ENCODE measurements around the gene DUSP22. TPM values are rescaled to one million over a fixed set of nuclear protein-coding genes. Genes with fewer than 3 reads are reported as not detected.
"Not testable (repeated sequence)": the region's sequence is repeated elsewhere in the genome, so short reads cannot be mapped to it uniquely, and the experiment has no call there.

DUSP22 gene, protein sequence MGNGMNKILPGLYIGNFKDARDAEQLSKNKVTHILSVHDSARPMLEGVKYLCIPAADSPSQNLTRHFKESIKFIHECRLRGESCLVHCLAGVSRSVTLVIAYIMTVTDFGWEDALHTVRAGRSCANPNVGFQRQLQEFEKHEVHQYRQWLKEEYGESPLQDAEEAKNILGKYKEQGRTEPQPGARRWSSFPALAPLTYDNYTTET
- 27.0 TPM for polyA plus RNA-seq (2013, experiment 1 of 2)
- polyA plus RNA-seq (2013, experiment 2 of 2) = 27.3 TPM

DNA sequence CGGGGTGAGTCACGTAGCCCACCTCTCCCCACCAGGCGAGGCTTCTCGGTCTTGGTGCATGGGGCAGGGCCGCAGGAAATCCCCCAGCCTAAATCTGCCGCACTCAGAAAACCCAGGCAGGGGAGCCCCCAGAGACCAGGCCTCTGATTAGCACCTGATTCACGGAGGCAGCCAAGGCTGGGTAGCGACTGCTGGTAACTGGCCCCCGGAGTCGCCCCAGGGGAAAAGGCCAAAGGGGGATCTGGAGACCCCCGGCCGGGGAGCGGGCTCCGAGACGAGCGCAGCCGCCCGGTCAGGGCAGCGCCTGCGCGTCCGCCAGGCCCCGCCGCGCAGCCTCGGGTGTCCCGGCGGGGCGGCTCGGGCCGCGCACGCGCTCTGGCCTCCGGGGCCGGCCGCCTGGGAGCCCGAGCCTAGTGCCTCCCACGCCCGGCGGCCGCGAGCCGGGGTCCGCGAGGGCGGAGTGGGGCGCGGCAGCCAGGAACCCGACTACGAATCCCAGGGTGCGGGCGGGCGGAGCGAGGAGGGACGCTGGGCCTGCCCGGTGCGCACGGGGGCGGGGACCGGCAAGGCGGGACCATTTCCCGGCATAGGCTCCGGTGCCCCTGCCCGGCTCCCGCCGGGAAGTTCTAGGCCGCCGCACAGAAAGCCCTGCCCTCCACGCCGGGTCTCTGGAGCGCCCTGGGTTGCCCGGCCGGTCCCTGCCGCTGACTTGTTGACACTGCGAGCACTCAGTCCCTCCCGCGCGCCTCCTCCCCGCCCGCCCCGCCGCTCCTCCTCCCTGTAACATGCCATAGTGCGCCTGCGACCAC lies at the start of gene DUSP22:
Gene DUSP22, plus strand, starts transcription at position 791 of the 809 bp plus-strand sequence. CDS start 53 bp downstream, outside the sequence.
- Histone ChIP-seq H3K79me1 (replicated peaks; ENCODE audit: low read length, poor library complexity, severe bottlenecking) (peaks cover 8% of the 10 kb centered on the region), H2BK5ac (ENCODE audit: low read depth, low read length, poor library complexity, severe bottlenecking) (peak within 1 kb of the TSS; percentile 50), H3K4me1 (ENCODE audit: control insufficient read depth, insufficient read depth, low read depth, low read length) (peaks cover 5% of the 10 kb centered on the region), H2BK12ac (ENCODE audit: low read length in 2 of 2) (peak within 1 kb of the TSS in 1 of 2 experiments; percentile 67), H3K4me3 (ENCODE audit: insufficient read depth in 1 of 2, low read depth in 1 of 2, low read length in 2 of 2) (peak within 1 kb of the TSS; percentile 84 to 86), H3K23ac (ENCODE audit: low read length in 2 of 2) (peak within 1 kb of the TSS in 1 of 2 experiments; percentile 36), H3K9me3 (ENCODE audit: control insufficient read depth, low read length) (no peaks in the 10 kb centered on the region), H3K9ac (ENCODE audit: low read length) (peak within 1 kb of the TSS; percentile 93), H2BK15ac (ENCODE audit: low read depth, poor library complexity, severe bottlenecking) (peak within 1 kb of the TSS; percentile 77), H4K91ac (ENCODE audit: low read length) (peak within 1 kb of the TSS; percentile 91), H3K36me3 (ENCODE audit: control insufficient read depth in 1 of 2, insufficient read depth in 2 of 2, low read depth in 1 of 2, low read length in 2 of 2) (no peaks in the 10 kb centered on the region), H2AFZ (ENCODE audit: low read depth, low read length) (peak within 1 kb of the TSS; percentile 84), H3K14ac (ENCODE audit: low read length in 2 of 2) (peak within 1 kb of the TSS in 1 of 2 experiments; percentile 97), H3K18ac (ENCODE audit: low read depth in 1 of 2, low read length in 2 of 2) (peak within 1 kb of the TSS; percentile 80 to 98), H3K27ac (ENCODE audit: low read length, poor library complexity, severe bottlenecking) (peak within 1 kb of the TSS; percentile 89), H3K4me2 (ENCODE audit: low read length, poor library complexity, severe bottlenecking) (peak within 1 kb of the TSS; percentile 81), H2AK5ac (ENCODE audit: low read length, severe bottlenecking) (no peak within 1 kb of the TSS), H3K4ac (ENCODE audit: low read depth in 1 of 2, low read length in 2 of 2) (peak within 1 kb of the TSS; percentile 20 to 68), H4K8ac (ENCODE audit: low read length) (peak within 1 kb of the TSS; percentile 92), H2BK120ac (ENCODE audit: low read depth, low read length) (peak within 1 kb of the TSS; percentile 23), H3K27me3 (ENCODE audit: control insufficient read depth in 1 of 2, insufficient read depth in 1 of 2, low read length in 2 of 2) (peaks cover 0 to 8% of the 10 kb centered on the region in 2 experiments)
- WGBS = 57% methylated on average over 85 of the region's 85 CpGs
- DNase-seq = peak; percentile 84

DNA sequence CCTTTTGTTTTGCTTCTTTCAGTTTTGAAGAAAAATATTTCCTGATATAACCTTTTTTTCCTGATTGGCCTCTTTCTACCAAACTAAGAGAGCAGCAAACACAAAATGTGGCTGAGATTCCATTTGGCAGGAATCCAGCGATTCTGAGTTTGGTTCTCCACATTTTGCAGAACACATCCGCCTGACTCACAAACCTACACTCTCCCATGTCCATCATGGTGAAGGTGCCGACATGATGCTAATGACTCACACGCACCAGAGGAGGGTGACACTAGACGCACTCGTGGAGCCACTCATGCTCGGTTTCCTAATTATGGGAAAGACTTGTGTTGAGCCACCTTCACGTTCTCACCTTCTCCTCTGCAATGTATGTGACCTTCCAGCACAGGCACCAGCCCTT lies 45.9 kb upstream of the DUSP22 start:
- Histone ChIP-seq H3K4me2 (ENCODE audit: low read length, poor library complexity, severe bottlenecking) (no peak overlapping the region), H3K4me1 (ENCODE audit: control insufficient read depth, insufficient read depth, low read depth, low read length) (no peaks in the 10 kb centered on the region), H3K27me3 (ENCODE audit: control insufficient read depth in 1 of 2, insufficient read depth in 1 of 2, low read length in 2 of 2) (no peaks in the 10 kb centered on the region), H4K91ac (ENCODE audit: low read length) (no peak overlapping the region), H2BK12ac (ENCODE audit: low read length in 2 of 2) (no peak overlapping the region), H2BK15ac (ENCODE audit: low read depth, poor library complexity, severe bottlenecking) (no peak overlapping the region), H3K4me3 (ENCODE audit: insufficient read depth in 1 of 2, low read depth in 1 of 2, low read length in 2 of 2) (no peak overlapping the region), H2AFZ (ENCODE audit: low read depth, low read length) (no peak overlapping the region), H3K27ac (ENCODE audit: low read length, poor library complexity, severe bottlenecking) (no peak overlapping the region), H3K36me3 (ENCODE audit: control insufficient read depth in 1 of 2, insufficient read depth in 2 of 2, low read depth in 1 of 2, low read length in 2 of 2) (no peaks in the 10 kb centered on the region), H3K14ac (ENCODE audit: low read length in 2 of 2) (no peak overlapping the region), H2BK120ac (ENCODE audit: low read depth, low read length) (no peak overlapping the region), H3K79me1 (replicated peaks; ENCODE audit: low read length, poor library complexity, severe bottlenecking) (no peaks in the 10 kb centered on the region), H2AK5ac (ENCODE audit: low read length, severe bottlenecking) (no peak overlapping the region), H3K23ac (ENCODE audit: low read length in 2 of 2) (no peak overlapping the region), H4K8ac (ENCODE audit: low read length) (no peak overlapping the region), H3K4ac (ENCODE audit: low read depth in 1 of 2, low read length in 2 of 2) (no peak overlapping the region), H3K9ac (ENCODE audit: low read length) (no peak overlapping the region), H3K18ac (ENCODE audit: low read depth in 1 of 2, low read length in 2 of 2) (no peak overlapping the region), H3K9me3 (ENCODE audit: control insufficient read depth, low read length) (no peaks in the 10 kb centered on the region), H2BK5ac (ENCODE audit: low read depth, low read length, poor library complexity, severe bottlenecking) (no peak overlapping the region)
- DNase-seq = no peak
- WGBS = 80% methylated on average over 8 of the region's 8 CpGs

DNA sequence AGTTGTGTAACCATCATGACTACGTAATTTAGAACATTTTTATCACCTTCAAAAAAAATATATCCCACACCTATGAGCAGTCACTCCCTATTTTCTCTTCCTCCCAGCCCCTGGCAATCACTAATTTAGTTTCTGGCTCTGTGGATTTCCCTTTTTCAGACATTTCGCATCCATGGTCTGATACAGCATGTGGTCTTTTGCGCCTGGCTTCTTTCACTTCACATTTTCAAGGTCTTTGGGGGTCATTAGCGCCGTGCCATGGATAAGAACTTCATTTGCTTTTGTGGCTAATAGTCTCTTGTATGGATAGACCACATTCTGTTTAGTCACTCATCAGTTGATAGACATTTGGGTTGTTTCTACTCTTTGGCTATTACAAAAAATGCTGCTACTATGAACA lies 44.9 kb upstream of the DUSP22 start:
- no peaks in the 10 kb centered on the region for H3K4me1 ChIP-seq (ENCODE audit: control insufficient read depth, insufficient read depth, low read depth, low read length)
- DNase-seq = no peak
- H3K27me3 ChIP-seq (ENCODE audit: control insufficient read depth in 1 of 2, insufficient read depth in 1 of 2, low read length in 2 of 2) = no peaks in the 10 kb centered on the region
- no peak overlapping the region for H2BK120ac ChIP-seq (ENCODE audit: low read depth, low read length)
- H3K36me3 ChIP-seq (ENCODE audit: control insufficient read depth in 1 of 2, insufficient read depth in 2 of 2, low read depth in 1 of 2, low read length in 2 of 2) = no peaks in the 10 kb centered on the region
- no peak overlapping the region for H2BK5ac ChIP-seq (ENCODE audit: low read depth, low read length, poor library complexity, severe bottlenecking)
- no peaks in the 10 kb centered on the region for H3K9me3 ChIP-seq (ENCODE audit: control insufficient read depth, low read length)
- H3K9ac ChIP-seq (ENCODE audit: low read length) = no peak overlapping the region
- H3K4me3 ChIP-seq (ENCODE audit: insufficient read depth in 1 of 2, low read depth in 1 of 2, low read length in 2 of 2) = no peak overlapping the region
- H3K23ac ChIP-seq (ENCODE audit: low read length in 2 of 2) = no peak overlapping the region
- no peak overlapping the region for H3K4me2 ChIP-seq (ENCODE audit: low read length, poor library complexity, severe bottlenecking)
- H2AK5ac ChIP-seq (ENCODE audit: low read length, severe bottlenecking) = no peak overlapping the region
- H3K18ac ChIP-seq (ENCODE audit: low read depth in 1 of 2, low read length in 2 of 2) = no peak overlapping the region
- H4K8ac ChIP-seq (ENCODE audit: low read length) = no peak overlapping the region
- no peak overlapping the region for H2AFZ ChIP-seq (ENCODE audit: low read depth, low read length)
- WGBS = 79% methylated on average over 5 of the region's 5 CpGs
- H3K27ac ChIP-seq (ENCODE audit: low read length, poor library complexity, severe bottlenecking) = no peak overlapping the region
- H2BK15ac ChIP-seq (ENCODE audit: low read depth, poor library complexity, severe bottlenecking) = no peak overlapping the region
- H3K79me1 ChIP-seq (replicated peaks; ENCODE audit: low read length, poor library complexity, severe bottlenecking) = no peaks in the 10 kb centered on the region
- no peak overlapping the region for H2BK12ac ChIP-seq (ENCODE audit: low read length in 2 of 2)
- no peak overlapping the region for H4K91ac ChIP-seq (ENCODE audit: low read length)
- H3K4ac ChIP-seq (ENCODE audit: low read depth in 1 of 2, low read length in 2 of 2) = no peak overlapping the region
- H3K14ac ChIP-seq (ENCODE audit: low read length in 2 of 2) = no peak overlapping the region

DNA sequence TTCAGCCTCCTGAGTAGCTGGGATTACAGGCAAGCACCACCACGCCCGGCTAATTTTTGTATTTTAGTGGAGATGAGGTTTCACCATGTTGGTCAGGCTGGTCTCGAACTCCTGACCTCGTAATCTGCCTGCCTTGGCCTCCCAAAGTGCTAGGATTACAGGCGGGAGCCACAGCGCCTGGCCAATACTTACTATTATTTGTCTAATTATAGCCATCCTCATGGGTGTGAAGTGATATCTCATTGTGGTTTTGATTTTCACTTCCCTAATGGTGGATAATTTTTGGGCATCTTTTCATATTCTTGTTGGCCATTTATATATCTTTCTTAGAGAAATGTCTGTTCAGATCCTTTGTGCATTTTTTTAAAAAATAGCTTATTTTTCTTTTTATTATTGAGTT lies 44.2 kb upstream of the DUSP22 start:
- not testable (repeated sequence) for H3K36me3 ChIP-seq (ENCODE audit: control insufficient read depth in 1 of 2, insufficient read depth in 2 of 2, low read depth in 1 of 2, low read length in 2 of 2); H2BK15ac ChIP-seq (ENCODE audit: low read depth, poor library complexity, severe bottlenecking); H3K9me3 ChIP-seq (ENCODE audit: control insufficient read depth, low read length); H3K14ac ChIP-seq (ENCODE audit: low read length in 2 of 2); H2AFZ ChIP-seq (ENCODE audit: low read depth, low read length); H3K4ac ChIP-seq (ENCODE audit: low read depth in 1 of 2, low read length in 2 of 2); H4K91ac ChIP-seq (ENCODE audit: low read length); H2BK5ac ChIP-seq (ENCODE audit: low read depth, low read length, poor library complexity, severe bottlenecking); H4K8ac ChIP-seq (ENCODE audit: low read length); H3K4me2 ChIP-seq (ENCODE audit: low read length, poor library complexity, severe bottlenecking); H3K9ac ChIP-seq (ENCODE audit: low read length); H3K18ac ChIP-seq (ENCODE audit: low read depth in 1 of 2, low read length in 2 of 2); H2AK5ac ChIP-seq (ENCODE audit: low read length, severe bottlenecking); DNase-seq; H2BK120ac ChIP-seq (ENCODE audit: low read depth, low read length); H3K27me3 ChIP-seq (ENCODE audit: control insufficient read depth in 1 of 2, insufficient read depth in 1 of 2, low read length in 2 of 2); H3K79me1 ChIP-seq (replicated peaks; ENCODE audit: low read length, poor library complexity, severe bottlenecking); H3K23ac ChIP-seq (ENCODE audit: low read length in 2 of 2); H2BK12ac ChIP-seq (ENCODE audit: low read length in 2 of 2); H3K4me3 ChIP-seq (ENCODE audit: insufficient read depth in 1 of 2, low read depth in 1 of 2, low read length in 2 of 2); H3K27ac ChIP-seq (ENCODE audit: low read length, poor library complexity, severe bottlenecking); H3K4me1 ChIP-seq (ENCODE audit: control insufficient read depth, insufficient read depth, low read depth, low read length)
- WGBS = 72% methylated on average over 2 of the region's 6 CpGs
